GM18870 (cell line): ENCODE results near the gene RTF2.
"Not testable (repeated sequence)": the region's sequence is repeated elsewhere in the genome, so short reads cannot be mapped to it uniquely, and the experiment has no call there.

ENCODE experiments used
- ATAC-seq: cut with Tn5 transposase; IDR thresholded peaks from one replicate; pipeline ENCODE4 v1.9.1; 2021; ENCODE audit warnings: moderate library complexity; ENCODE audit not compliant: unreplicated experiment

Gene RTF2

GRCh38 chr20:56532946-56533345, 64.5 kb downstream of the RTF2 start, which contains the start of gene FAM209B:
Gene FAM209B (plus strand): TSS chr20:56533246. CDS start chr20:56533342, 96 bp downstream.
- not testable (repeated sequence) for ATAC-seq

DNA sequence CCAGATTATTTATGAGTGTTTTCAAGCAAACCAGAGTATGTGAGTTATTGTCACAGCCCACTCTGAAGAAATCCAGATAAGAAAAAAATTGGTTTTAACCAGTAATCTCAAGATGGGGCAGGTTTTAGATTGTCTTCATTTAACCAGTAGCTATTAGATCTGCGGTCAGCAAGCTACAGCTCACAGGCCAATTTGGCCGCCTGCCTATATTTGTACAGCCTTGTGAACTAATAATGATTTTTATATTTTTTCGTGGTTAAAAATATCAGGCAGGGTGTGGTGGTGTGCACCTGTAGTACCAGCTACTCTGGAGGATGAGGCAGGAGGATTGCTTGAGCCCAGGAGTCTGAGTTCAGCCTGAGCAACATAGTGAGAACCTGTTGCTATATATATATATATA, 69.6 kb downstream of the RTF2 start:
- no peak for ATAC-seq

GRCh38 chr20:56540415-56540814, 72.0 kb downstream of the RTF2 start:
- ATAC-seq: no peak

GRCh38 chr20:56542489-56543030, 74.1 kb downstream of the RTF2 start:
- no peak for ATAC-seq

GRCh38 chr20:56551571-56551970, 83.1 kb downstream of the RTF2 start:
- no peak for ATAC-seq

- ATAC-seq: peak; percentile 49
Observed at GRCh38 chr20:56552911-56553629, 84.6 kb downstream of the RTF2 start.

DNA sequence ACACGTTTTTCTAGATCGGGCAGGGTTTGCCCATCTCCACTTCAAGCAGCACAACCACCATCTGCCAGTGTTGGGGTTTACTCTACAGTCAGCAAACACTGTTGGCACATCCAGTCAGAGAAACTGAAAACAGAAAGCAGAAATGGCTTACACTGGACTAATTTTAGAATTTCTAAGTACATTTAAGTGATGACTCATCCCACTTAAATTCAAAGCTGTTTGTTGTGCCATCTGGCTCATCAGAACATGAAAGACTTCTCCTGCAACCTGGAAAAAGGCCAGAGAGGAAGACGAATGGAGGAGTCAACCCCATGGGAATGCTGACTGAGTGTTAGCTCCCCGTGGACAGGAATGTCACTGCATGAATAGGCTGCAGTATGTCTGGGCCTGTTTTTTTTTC, 86.4 kb downstream of the RTF2 start:
- ATAC-seq: peak; percentile 88

- ATAC-seq: no peak
Observed at GRCh38 chr20:56558968-56559367, 90.5 kb downstream of the RTF2 start.

DNA sequence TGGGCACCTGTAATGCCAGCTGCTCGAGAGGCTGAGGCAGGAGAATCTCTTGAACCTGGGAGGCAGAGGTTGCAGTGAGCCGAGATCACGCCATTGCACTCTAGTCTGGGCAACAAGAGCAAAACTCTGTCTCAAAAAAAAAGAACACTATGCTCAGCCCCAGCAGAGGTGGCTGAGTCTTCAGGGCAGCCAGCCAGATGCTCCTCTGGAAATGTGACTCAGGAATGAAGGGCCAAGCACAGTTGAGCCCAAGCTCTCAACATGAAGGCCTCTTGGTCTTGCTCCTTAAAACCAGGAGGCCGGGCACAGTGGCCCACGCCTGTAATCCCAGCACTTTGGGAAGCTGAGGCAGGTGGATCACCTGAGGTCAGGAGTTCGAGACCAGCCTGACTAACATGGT, 96.1 kb downstream of the RTF2 start:
- not testable (repeated sequence) for ATAC-seq

- ATAC-seq: no peak
Observed at GRCh38 chr20:56565511-56565910, 97.1 kb downstream of the RTF2 start.

- no peak for ATAC-seq
Observed at GRCh38 chr20:56566621-56567020, 98.2 kb downstream of the RTF2 start.
